Measurements from ENCODE around the gene DYRK1A.
"Not testable (repeated sequence)": the region's sequence is repeated elsewhere in the genome, so short reads cannot be mapped to it uniquely, and the experiment has no call there.

Gene DYRK1A

DNA sequence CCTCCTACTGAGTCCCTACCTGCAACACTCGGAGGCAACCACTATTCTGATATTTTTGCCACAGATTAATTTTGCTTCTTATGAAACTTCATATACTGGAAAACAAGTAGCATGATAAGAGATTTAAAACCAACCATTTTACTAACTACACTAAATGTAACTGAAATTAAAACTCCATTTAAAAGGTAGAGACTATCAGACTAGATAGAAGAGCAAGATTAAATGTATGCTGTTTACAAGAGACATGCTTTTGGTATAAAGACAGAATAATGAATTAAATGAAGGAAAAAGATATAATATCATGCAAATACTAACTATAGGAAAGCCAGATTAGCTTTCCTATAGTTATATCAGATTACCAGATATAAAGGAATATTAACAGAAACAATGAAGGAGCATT, 175.9 kb downstream of the DYRK1A start:
- peaks cover 7 to 27% (median 21%) of the 10 kb centered on the region in 11 experiments; a peak in 20 of 22 replicates for H3K9me3 ChIP-seq (replicated peaks in 1 of 11)
- no peak overlapping the region for H3K27ac ChIP-seq
- peaks cover 9 to 13% (median 11%) of the 10 kb centered on the region in 10 experiments for H3K4me1 ChIP-seq
- H3K36me3 ChIP-seq: no peaks in the 10 kb centered on the region
- no peak overlapping the region for H3K4me3 ChIP-seq
- H3K9ac ChIP-seq: no peak overlapping the region
- H3K4me2 ChIP-seq: no peak overlapping the region
- no peaks in the 10 kb centered on the region for H4K20me1 ChIP-seq
- TF ChIP-seq Cebpa-rat (IDR thresholded peaks at IDR 0.05): no peak
- H3K27me3 ChIP-seq: peaks cover 0 to 6% (median 0%) of the 10 kb centered on the region in 11 experiments; a peak in 1 of 22 replicates

GRCh38 chr21:37546299-37546908, 179.8 kb downstream of the DYRK1A start:
- H3K4me2 ChIP-seq: peak overlapping the region; percentile 19 to 72 (median 46); a peak in 19 of 22 replicates

DNA sequence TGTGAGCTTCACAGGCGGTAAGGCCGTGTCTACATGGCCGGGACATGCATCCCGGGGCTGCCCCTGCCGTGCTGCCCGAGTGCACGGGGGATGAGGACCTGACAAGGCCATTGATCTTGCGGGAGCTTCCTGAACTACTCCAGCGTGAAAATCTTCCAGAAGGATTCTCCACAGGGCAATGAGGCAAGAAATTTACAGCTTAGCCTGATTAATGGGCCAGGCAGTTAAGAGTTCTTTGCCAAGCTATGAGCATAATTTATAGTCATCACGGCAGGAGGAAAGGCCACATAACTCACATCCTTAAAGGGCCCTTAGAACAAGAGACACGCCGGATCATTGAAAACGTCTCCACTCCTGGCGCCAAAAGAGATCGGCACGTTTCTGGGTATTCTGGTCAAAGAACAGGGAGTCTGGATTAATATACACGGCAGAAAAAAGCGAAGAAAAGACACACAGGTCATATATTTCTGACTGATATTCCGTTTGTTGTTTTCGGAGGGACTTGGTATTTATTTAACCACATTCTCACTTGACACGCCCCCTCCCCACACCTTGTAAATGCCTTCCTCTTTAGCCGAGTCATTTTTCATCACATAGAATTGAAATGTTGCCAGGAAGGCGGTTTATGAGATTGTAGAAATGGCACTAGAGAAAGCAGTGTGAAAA, 180.5 kb downstream of the DYRK1A start:
- H3K27ac ChIP-seq: no peak overlapping the region
- peaks cover 5 to 15% (median 13%) of the 10 kb centered on the region in 11 experiments; a peak in 19 of 22 replicates for H3K9me3 ChIP-seq (replicated peaks in 1 of 11)
- H3K4me1 ChIP-seq: peaks cover 14 to 24% (median 22%) of the 10 kb centered on the region in 10 experiments
- H3K4me2 ChIP-seq: peak overlapping the region; percentile 19 to 72 (median 46)
- peaks cover 0 to 6% (median 0%) of the 10 kb centered on the region in 11 experiments; a peak in 1 of 22 replicates for H3K27me3 ChIP-seq
- no peaks in the 10 kb centered on the region for H3K36me3 ChIP-seq
- no peak overlapping the region for H3K4me3 ChIP-seq
- no peak for TF ChIP-seq Cebpa-rat (IDR thresholded peaks at IDR 0.05)
- H4K20me1 ChIP-seq: 0 out of 22 replicates have a peak, but pooled peaks cover 0 to 2% (median 0%) of the 10 kb centered on the region in 11 experiments
- no peak overlapping the region for H3K9ac ChIP-seq

More at GRCh38 chr21:37546299-37546908, 179.8 kb downstream of the DYRK1A start:
- no peak overlapping the region for H3K27ac ChIP-seq
- H3K36me3 ChIP-seq: no peaks in the 10 kb centered on the region
- H4K20me1 ChIP-seq: no peaks in the 10 kb centered on the region
- peaks cover 14 to 24% (median 22%) of the 10 kb centered on the region in 10 experiments for H3K4me1 ChIP-seq
- no peak overlapping the region for H3K9ac ChIP-seq
- peaks cover 7 to 21% (median 17%) of the 10 kb centered on the region in 11 experiments; a peak in 20 of 22 replicates for H3K9me3 ChIP-seq (replicated peaks in 1 of 11)
- TF ChIP-seq Cebpa-rat (IDR thresholded peaks at IDR 0.05): no peak
- peaks cover 0 to 6% (median 0%) of the 10 kb centered on the region in 11 experiments; a peak in 1 of 22 replicates for H3K27me3 ChIP-seq
- no peak overlapping the region for H3K4me3 ChIP-seq

DNA sequence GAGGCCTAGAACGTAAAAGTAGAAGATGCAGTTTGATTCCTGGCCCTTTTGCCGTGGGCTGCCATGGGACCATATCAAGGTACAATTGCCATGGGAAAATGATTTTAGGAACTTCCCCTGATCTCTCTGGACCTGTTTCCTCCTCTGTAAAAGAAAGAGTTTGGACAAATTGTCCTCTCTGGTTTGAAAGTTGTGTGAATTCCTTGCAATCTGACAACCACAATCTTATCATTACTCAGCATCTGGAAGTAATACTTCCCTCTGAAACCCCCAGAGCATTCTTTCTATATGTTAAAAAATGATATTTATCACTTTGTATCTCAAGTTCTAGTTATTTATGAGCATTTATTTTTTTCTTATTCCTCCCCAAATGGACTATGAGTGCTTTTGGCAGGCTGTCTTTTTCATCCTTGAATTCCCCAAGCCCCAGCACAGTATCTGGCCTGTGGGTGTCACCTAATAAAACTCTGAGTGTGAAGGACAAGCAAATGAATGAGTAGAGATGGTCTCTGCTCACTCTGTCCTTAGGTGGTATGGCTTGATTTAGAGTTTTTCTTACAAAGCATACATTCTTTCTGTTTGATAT, 181.1 kb downstream of the DYRK1A start:
- H3K4me1 ChIP-seq: peaks cover 14 to 27% (median 22%) of the 10 kb centered on the region in 10 experiments
- H4K20me1 ChIP-seq: 0 out of 22 replicates have a peak, but pooled peaks cover 0 to 2% (median 0%) of the 10 kb centered on the region in 11 experiments
- no peaks in the 10 kb centered on the region for H3K36me3 ChIP-seq
- no peak overlapping the region for H3K9ac ChIP-seq
- no peak overlapping the region for H3K4me3 ChIP-seq
- no peak for TF ChIP-seq Cebpa-rat (IDR thresholded peaks at IDR 0.05)
- peak overlapping the region; percentile 19 to 72 (median 46) for H3K4me2 ChIP-seq
- H3K27ac ChIP-seq: no peak overlapping the region
- H3K27me3 ChIP-seq: peaks cover 0 to 6% (median 0%) of the 10 kb centered on the region in 11 experiments; a peak in 1 of 22 replicates
- H3K9me3 ChIP-seq (replicated peaks in 1 of 11): peaks cover 0 to 8% (median 7%) of the 10 kb centered on the region in 11 experiments; a peak in 17 of 22 replicates

DNA sequence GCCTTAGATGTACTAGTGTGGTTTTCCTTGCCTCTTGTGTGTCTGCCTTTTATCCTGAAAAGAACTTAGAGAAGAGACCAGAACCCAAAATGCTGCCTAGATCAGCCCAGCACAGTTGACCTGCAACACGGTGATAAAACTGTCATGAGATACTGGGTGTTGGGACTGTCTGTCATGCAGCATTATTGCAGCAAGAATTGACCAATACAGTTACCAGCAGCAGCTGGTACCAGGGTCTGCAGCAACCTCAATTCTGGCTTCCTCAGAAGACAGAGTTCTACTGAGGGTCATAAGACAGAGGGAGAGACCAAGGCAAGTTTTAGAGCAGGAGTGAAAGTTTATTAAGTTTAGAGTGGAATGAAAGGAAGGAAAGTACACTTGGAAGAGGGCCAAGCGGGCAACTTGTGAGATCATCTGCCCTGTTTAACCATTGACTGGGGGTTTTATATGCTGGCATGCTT, 182.0 kb downstream of the DYRK1A start:
- no peaks in the 10 kb centered on the region; a peak in 3 of 22 replicates for H3K9me3 ChIP-seq (replicated peaks in 1 of 11)
- H3K9ac ChIP-seq: no peak overlapping the region
- no peaks in the 10 kb centered on the region for H3K36me3 ChIP-seq
- H4K20me1 ChIP-seq: 0 out of 22 replicates have a peak, but pooled peaks cover 0 to 2% (median 0%) of the 10 kb centered on the region in 11 experiments
- TF ChIP-seq Cebpa-rat (IDR thresholded peaks at IDR 0.05): no peak
- H3K27me3 ChIP-seq: peaks cover 0 to 6% (median 0%) of the 10 kb centered on the region in 11 experiments; a peak in 1 of 22 replicates
- no peak overlapping the region for H3K4me3 ChIP-seq
- peaks cover 14 to 35% (median 24%) of the 10 kb centered on the region in 10 experiments for H3K4me1 ChIP-seq
- H3K27ac ChIP-seq: no peak overlapping the region
- 0 out of 22 replicates have a peak overlapping the region, but pooled peaks of 2 of the 11 experiments have one; percentile 5 to 39 for H3K4me2 ChIP-seq

GRCh38 chr21:37549730-37550129, 183.2 kb downstream of the DYRK1A start:
- not testable (repeated sequence) for H3K36me3 ChIP-seq; H4K20me1 ChIP-seq; H3K4me2 ChIP-seq; H3K9me3 ChIP-seq (replicated peaks in 1 of 11); H3K4me3 ChIP-seq; H3K9ac ChIP-seq; H3K27ac ChIP-seq; H3K27me3 ChIP-seq
- peaks cover 14 to 39% (median 26%) of the 10 kb centered on the region in 10 experiments for H3K4me1 ChIP-seq

- TF ChIP-seq Cebpa-rat (IDR thresholded peaks at IDR 0.05): no peak
- H3K4me3 ChIP-seq: no peak overlapping the region
- no peak overlapping the region for H3K27ac ChIP-seq
- H4K20me1 ChIP-seq: 0 out of 22 replicates have a peak, but pooled peaks cover 0 to 2% (median 0%) of the 10 kb centered on the region in 11 experiments
- H3K4me2 ChIP-seq: no peak overlapping the region
- no peaks in the 10 kb centered on the region for H3K36me3 ChIP-seq
- H3K27me3 ChIP-seq: peaks cover 0 to 6% (median 0%) of the 10 kb centered on the region in 11 experiments; a peak in 1 of 22 replicates
- peaks cover 14 to 43% (median 30%) of the 10 kb centered on the region in 10 experiments for H3K4me1 ChIP-seq
- H3K9ac ChIP-seq: no peak overlapping the region
- H3K9me3 ChIP-seq (replicated peaks in 1 of 11): no peaks in the 10 kb centered on the region; a peak in 1 of 22 replicates
Measured at GRCh38 chr21:37550157-37550556, 183.6 kb downstream of the DYRK1A start.

DNA sequence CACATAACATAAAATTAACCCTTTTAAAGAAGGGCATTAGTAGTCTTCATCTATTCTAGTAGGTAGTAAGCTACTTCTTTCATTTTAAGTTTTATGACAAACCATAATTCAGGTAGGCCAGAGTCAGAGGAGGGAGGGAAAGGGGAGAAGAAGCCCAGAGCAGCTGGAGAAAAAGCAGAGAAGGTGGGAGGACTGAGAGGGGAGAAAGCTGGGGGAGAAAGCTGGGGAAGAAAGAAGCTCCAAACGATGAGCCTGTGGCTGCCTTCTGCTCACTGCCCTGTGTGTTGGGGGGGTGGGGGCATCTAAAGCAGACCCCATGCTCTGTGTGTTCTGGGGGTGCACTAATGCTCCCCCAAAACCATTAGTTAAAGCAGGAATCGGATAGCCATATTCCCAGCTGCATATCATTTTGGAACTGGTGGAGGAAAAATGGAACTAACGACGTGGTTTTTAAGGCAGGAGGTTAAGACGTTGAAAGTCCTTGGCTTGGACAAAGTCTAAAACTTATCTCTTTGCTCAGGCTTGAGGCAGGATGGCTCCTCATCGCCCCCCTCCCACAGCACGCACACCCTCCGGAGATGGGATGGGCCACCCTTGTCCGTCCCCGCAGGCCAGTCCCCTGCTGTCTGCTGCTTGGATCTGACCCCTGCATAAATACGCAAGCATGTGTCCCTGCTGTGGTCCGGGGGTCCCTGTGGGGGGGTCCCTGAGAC, 184.2 kb downstream of the DYRK1A start:
- no peak overlapping the region for H3K27ac ChIP-seq
- peaks cover 0 to 6% (median 0%) of the 10 kb centered on the region in 11 experiments; a peak in 1 of 22 replicates for H3K27me3 ChIP-seq
- H3K4me1 ChIP-seq: peaks cover 14 to 49% (median 36%) of the 10 kb centered on the region in 10 experiments
- no peak overlapping the region for H3K4me2 ChIP-seq
- H3K9ac ChIP-seq: no peak overlapping the region
- TF ChIP-seq Cebpa-rat (IDR thresholded peaks at IDR 0.05): no peak
- H4K20me1 ChIP-seq: 0 out of 22 replicates have a peak, but pooled peaks cover 0 to 2% (median 0%) of the 10 kb centered on the region in 11 experiments
- no peaks in the 10 kb centered on the region for H3K36me3 ChIP-seq
- no peak overlapping the region for H3K4me3 ChIP-seq
- H3K9me3 ChIP-seq (replicated peaks in 1 of 11): no peaks in the 10 kb centered on the region; a peak in 1 of 22 replicates
